HepG2 (cell line): ENCODE measurements around the gene BLVRB. TPM values are rescaled to one million over a fixed set of nuclear protein-coding genes. Genes with fewer than 3 reads are reported as not detected.
A peak's percentile ranks its signal among the peaks of the same experiment; 100 is the strongest.

ENCODE experiments used
- ATF7-NPFF ChIP-seq: sonication (generic); formaldehyde crosslinking; IDR thresholded peaks from 2 replicates; pipeline ENCODE4 v1.8.1; 2023; ENCODE audit warnings: mild to moderate bottlenecking, low read depth, missing genetic modification reagents, moderate library complexity
- HNF4G ChIP-seq, 2 experiments: sonication (generic) in 1 of 2; formaldehyde crosslinking in 1 of 2; IDR thresholded peaks; 2 replicates each; pipeline versions ENCODE4 v1.4.0 to v1.6.1; 2011 to 2020; ENCODE audit warnings: borderline replicate concordance in 2 of 2, low read depth in 2 of 2, mild to moderate bottlenecking in 2 of 2, low read length in 1 of 2, missing genetic modification reagents in 1 of 2, moderate library complexity in 1 of 2
- SAP130 ChIP-seq: IDR thresholded peaks from 2 replicates; pipeline ENCODE4 v1.6.1; 2016; ENCODE audit warnings: low read depth
- ZNF460 ChIP-seq: sonication (generic); formaldehyde crosslinking; IDR thresholded peaks from 2 replicates; pipeline ENCODE4 v1.5.1; 2020; ENCODE audit warnings: missing genetic modification reagents, mild to moderate bottlenecking, borderline replicate concordance
- polyA plus RNA-seq, 8 experiments: library from polyadenylated mRNA; depleted of rRNA in 3 of 8; stranded (reverse) in 7 of 8; unstranded in 1 of 8; fragments of >200 nt; fragmentation: Illumina TruSeq in 4 of 8; extraction: Trizol in 4 of 8; gene quantifications; 2 replicates each; pipeline versions ENCODE4 v1.2.1 to v1.2.3, GENCODE V29; 2011 to 2016; ENCODE audit warnings: low read depth in 4 of 8, missing spikeins in 1 of 8, mixed read lengths in 1 of 8; ENCODE audit not compliant: insufficient read depth in 1 of 8
- total RNA-seq, 5 experiments: library from RNA; depleted of rRNA; stranded (reverse); fragments of >200 nt; fragmentation: Illumina TruSeq; extraction: Trizol; gene quantifications; 2 replicates each; pipeline ENCODE4 v1.2.3, GENCODE V29; 2016; ENCODE audit warnings: low read depth in 1 of 5
- TF ChIP-seq, protein P1 (sequence below): sonication (generic); formaldehyde crosslinking; IDR thresholded peaks from 2 replicates; pipeline ENCODE4 v1.5.1; 2020; ENCODE audit warnings: mild to moderate bottlenecking, moderate library complexity, missing genetic modification reagents
- TF ChIP-seq, protein P2 (sequence below): sonication (generic); formaldehyde crosslinking; IDR thresholded peaks from 2 replicates; pipeline ENCODE4 v1.8.0; 2022; ENCODE audit warnings: mild to moderate bottlenecking, missing genetic modification reagents, moderate library complexity
- TF ChIP-seq, protein P3 (sequence below): sonication (generic); formaldehyde crosslinking; IDR thresholded peaks from 2 replicates; pipeline ENCODE4 v1.4.0; 2020; ENCODE audit warnings: mild to moderate bottlenecking, missing genetic modification reagents

The BLVRB gene
- total and polyA plus RNA-seq, 2 of the 13 experiments (the other 11 are each of a cell fraction or from before 2014, with no cell fraction given), result 25.9 to 51.4 TPM

DNA sequence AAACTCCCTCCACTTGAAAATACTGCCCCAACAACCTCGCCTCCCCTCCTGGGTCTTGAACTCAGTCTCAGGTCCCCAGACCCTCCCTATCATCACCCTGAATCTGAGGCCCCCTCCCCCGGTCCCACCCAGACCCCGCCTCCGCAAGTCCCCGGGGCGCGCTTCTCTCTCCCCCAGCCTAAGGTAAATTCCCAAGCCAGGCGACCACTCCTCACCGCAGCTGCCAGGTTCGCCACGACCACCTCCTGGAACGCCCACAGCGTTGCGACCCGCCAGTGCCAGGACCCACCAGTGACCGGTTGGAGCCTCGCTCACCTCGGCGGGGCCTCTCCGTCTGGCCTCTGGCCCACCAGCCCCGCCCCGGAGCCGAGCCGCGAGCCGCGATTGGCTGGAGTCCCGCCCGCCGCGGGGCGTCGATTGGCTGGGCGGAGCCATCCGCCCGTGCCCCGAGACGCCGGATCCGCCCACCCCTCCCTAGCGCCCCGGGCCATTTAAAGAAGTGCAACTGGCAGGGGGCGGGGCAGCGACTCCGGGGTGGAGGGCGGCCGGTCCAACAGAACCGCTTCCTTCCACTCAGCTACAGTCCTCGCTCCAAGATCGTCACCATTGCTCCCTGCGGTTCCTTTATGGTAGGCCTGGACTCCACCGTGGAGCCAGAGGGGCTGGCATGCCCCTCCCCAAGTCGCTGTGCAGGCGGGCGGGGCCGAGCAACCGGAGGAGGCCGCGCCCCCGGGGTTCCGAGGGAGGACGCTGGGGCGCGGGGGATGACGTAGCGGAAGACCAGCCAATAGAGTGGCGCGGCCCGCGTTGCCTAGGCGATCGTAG, 21.3 kb downstream of the BLVRB start, which contains the start of gene SERTAD3 (continued):
- TF ChIP-seq, protein P1, sequence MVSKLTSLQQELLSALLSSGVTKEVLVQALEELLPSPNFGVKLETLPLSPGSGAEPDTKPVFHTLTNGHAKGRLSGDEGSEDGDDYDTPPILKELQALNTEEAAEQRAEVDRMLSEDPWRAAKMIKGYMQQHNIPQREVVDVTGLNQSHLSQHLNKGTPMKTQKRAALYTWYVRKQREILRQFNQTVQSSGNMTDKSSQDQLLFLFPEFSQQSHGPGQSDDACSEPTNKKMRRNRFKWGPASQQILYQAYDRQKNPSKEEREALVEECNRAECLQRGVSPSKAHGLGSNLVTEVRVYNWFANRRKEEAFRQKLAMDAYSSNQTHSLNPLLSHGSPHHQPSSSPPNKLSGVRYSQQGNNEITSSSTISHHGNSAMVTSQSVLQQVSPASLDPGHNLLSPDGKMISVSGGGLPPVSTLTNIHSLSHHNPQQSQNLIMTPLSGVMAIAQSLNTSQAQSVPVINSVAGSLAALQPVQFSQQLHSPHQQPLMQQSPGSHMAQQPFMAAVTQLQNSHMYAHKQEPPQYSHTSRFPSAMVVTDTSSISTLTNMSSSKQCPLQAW (CRISPR knock-in tag), result 0 out of 2 replicates have a peak, but pooled peaks have one; percentile 22
- TF ChIP-seq, protein P2, sequence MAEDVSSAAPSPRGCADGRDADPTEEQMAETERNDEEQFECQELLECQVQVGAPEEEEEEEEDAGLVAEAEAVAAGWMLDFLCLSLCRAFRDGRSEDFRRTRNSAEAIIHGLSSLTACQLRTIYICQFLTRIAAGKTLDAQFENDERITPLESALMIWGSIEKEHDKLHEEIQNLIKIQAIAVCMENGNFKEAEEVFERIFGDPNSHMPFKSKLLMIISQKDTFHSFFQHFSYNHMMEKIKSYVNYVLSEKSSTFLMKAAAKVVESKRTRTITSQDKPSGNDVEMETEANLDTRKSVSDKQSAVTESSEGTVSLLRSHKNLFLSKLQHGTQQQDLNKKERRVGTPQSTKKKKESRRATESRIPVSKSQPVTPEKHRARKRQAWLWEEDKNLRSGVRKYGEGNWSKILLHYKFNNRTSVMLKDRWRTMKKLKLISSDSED (CRISPR knock-in tag), result 0 out of 2 replicates have a peak, but pooled peaks have one; percentile 52
- TF ChIP-seq, protein P3, sequence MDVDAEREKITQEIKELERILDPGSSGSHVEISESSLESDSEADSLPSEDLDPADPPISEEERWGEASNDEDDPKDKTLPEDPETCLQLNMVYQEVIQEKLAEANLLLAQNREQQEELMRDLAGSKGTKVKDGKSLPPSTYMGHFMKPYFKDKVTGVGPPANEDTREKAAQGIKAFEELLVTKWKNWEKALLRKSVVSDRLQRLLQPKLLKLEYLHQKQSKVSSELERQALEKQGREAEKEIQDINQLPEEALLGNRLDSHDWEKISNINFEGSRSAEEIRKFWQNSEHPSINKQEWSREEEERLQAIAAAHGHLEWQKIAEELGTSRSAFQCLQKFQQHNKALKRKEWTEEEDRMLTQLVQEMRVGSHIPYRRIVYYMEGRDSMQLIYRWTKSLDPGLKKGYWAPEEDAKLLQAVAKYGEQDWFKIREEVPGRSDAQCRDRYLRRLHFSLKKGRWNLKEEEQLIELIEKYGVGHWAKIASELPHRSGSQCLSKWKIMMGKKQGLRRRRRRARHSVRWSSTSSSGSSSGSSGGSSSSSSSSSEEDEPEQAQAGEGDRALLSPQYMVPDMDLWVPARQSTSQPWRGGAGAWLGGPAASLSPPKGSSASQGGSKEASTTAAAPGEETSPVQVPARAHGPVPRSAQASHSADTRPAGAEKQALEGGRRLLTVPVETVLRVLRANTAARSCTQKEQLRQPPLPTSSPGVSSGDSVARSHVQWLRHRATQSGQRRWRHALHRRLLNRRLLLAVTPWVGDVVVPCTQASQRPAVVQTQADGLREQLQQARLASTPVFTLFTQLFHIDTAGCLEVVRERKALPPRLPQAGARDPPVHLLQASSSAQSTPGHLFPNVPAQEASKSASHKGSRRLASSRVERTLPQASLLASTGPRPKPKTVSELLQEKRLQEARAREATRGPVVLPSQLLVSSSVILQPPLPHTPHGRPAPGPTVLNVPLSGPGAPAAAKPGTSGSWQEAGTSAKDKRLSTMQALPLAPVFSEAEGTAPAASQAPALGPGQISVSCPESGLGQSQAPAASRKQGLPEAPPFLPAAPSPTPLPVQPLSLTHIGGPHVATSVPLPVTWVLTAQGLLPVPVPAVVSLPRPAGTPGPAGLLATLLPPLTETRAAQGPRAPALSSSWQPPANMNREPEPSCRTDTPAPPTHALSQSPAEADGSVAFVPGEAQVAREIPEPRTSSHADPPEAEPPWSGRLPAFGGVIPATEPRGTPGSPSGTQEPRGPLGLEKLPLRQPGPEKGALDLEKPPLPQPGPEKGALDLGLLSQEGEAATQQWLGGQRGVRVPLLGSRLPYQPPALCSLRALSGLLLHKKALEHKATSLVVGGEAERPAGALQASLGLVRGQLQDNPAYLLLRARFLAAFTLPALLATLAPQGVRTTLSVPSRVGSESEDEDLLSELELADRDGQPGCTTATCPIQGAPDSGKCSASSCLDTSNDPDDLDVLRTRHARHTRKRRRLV (CRISPR knock-in tag), result 0 out of 2 replicates have a peak, but pooled peaks have one; percentile 48
- TF ChIP-seq ZNF460 (CRISPR knock-in tag) (no peak), SAP130 (CRISPR knock-in tag) (peak; percentile 84), HNF4G (IDR thresholded peaks at IDR 0.05; ENCODE audit: borderline replicate concordance, low read depth, low read length) (no peak), HNF4G (CRISPR knock-in tag; IDR thresholded peaks at IDR 0.05; ENCODE audit: borderline replicate concordance, low read depth) (no peak), ATF7-NPFF (CRISPR knock-in tag) (peak; percentile 71)
- TF ChIP-seq, all 625 proteins: peak for 217
